Activated CD8-positive, alpha-beta T cell treated with anti-CD3 and anti-CD28 coated beads for 36 hours (primary cell): Measurements from ENCODE around the gene SLC13A5. TPM values are rescaled to one million over a fixed set of nuclear protein-coding genes. Genes with fewer than 3 reads are reported as not detected.
A peak's percentile ranks its signal among the peaks of the same experiment; 100 is the strongest.

Experiments used
- ATAC-seq: fragments of 200-7000 bp; cut with Tn5 transposase; one replicate; pipeline ENCODE4 v1.10.0; 2021; ENCODE audit warnings: mild to moderate bottlenecking, moderate library complexity
- CTCF ChIA-PET: fragments of 350-600 bp; sonication (Branson Sonifier 250); formaldehyde crosslinking; loops from one replicate; lab custom pipeline; 2021; ENCODE audit warnings: antibody characterized with exemption; lab: Charles Lee
- POLR2A ChIA-PET: fragments of 350-600 bp; sonication (Branson Sonifier 250); formaldehyde crosslinking; loops from one replicate; lab custom pipeline; 2021; ENCODE audit warnings: antibody characterized with exemption; lab: Charles Lee
- DNase-seq: peaks from one replicate; pipeline ENCODE4 v3.0.0-alpha.2; 2020
- H3K27ac Mint-ChIP-seq: one replicate; pipeline ENCODE4 v1.8.0; 2021; ENCODE audit warnings: mild to moderate bottlenecking, mixed read lengths
- H3K27me3 Mint-ChIP-seq: one replicate; pipeline ENCODE4 v1.8.0; 2021; ENCODE audit warnings: mixed read lengths
- H3K36me3 Mint-ChIP-seq: one replicate; pipeline ENCODE4 v1.8.0; 2021; ENCODE audit warnings: low read depth, mixed read lengths
- H3K4me1 Mint-ChIP-seq: one replicate; pipeline ENCODE4 v1.8.0; 2021; ENCODE audit warnings: low read depth, mixed read lengths
- H3K4me3 Mint-ChIP-seq: one replicate; pipeline ENCODE4 v1.8.0; 2021; ENCODE audit warnings: mild to moderate bottlenecking, moderate library complexity, mixed read lengths
- H3K9me3 Mint-ChIP-seq: one replicate; pipeline ENCODE4 v1.8.0; 2021; ENCODE audit warnings: mixed read lengths
- intact Hi-C: fragments of 100-400 bp; cut with micrococcal nuclease; formaldehyde crosslinking; loops from one replicate; pipeline ENCODE4 v1.10.0; 2022
- total RNA-seq, 2 experiments: library from RNA; stranded (reverse); gene quantifications; one replicate each; pipeline ENCODE4 v1.2.3, GENCODE V29; 2021
- TF ChIP-seq, protein P1 (sequence below): fragments of 200-600 bp; IDR thresholded peaks from one replicate; pipeline ENCODE4 v1.8.0; 2022; ENCODE audit warnings: antibody characterized with exemption, mild to moderate bottlenecking

Gene SLC13A5
- total RNA-seq, 2 experiments from 2014 or later = not detected

- DNase-seq (no peak), ATAC-seq (no peak)
- Mint-ChIP-seq H3K4me1 (peaks cover 60% of the 10 kb centered on the region), H3K4me3 (peak overlapping the region; percentile 8), H3K9me3 (no peaks in the 10 kb centered on the region), H3K27me3 (no peaks in the 10 kb centered on the region), H3K36me3 (peaks cover 44% of the 10 kb centered on the region), H3K27ac (peak overlapping the region; percentile 77)
- ChIA-PET CTCF (no interaction called here), POLR2A (interaction anchor here (0.6 kb wide), 1 partner anchor 78 kb away, joined by 3 read pairs; no protein-coding TSS in a partner anchor)
- intact Hi-C loops = loop anchor here (10.0 kb wide), 1 partner anchor 169 kb away; no protein-coding TSS in a partner anchor
- TF ChIP-seq, protein P1, sequence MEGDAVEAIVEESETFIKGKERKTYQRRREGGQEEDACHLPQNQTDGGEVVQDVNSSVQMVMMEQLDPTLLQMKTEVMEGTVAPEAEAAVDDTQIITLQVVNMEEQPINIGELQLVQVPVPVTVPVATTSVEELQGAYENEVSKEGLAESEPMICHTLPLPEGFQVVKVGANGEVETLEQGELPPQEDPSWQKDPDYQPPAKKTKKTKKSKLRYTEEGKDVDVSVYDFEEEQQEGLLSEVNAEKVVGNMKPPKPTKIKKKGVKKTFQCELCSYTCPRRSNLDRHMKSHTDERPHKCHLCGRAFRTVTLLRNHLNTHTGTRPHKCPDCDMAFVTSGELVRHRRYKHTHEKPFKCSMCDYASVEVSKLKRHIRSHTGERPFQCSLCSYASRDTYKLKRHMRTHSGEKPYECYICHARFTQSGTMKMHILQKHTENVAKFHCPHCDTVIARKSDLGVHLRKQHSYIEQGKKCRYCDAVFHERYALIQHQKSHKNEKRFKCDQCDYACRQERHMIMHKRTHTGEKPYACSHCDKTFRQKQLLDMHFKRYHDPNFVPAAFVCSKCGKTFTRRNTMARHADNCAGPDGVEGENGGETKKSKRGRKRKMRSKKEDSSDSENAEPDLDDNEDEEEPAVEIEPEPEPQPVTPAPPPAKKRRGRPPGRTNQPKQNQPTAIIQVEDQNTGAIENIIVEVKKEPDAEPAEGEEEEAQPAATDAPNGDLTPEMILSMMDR = no peak
These were observed 69.6 kb downstream of the SLC13A5 start for GRCh38 chr17:6643451-6644125.

GRCh38 chr17:6642592-6642991, 70.6 kb downstream of the SLC13A5 start:
- Mint-ChIP-seq H3K36me3 (peaks cover 37% of the 10 kb centered on the region), H3K9me3 (no peaks in the 10 kb centered on the region), H3K27me3 (no peaks in the 10 kb centered on the region), H3K4me1 (peaks cover 58% of the 10 kb centered on the region), H3K27ac (peak overlapping the region; percentile 97), H3K4me3 (peak overlapping the region; percentile 89)
- TF ChIP-seq, protein P1 = no peak
- CTCF ChIA-PET = interaction anchor here (2.2 kb wide), 1 partner anchor 8 kb away, joined by 11 read pairs; the partner anchor contains the start of genes C17orf100 and MED31
- ATAC-seq = no peak
- DNase-seq = no peak
- POLR2A ChIA-PET = interaction anchor here (4.1 kb wide), 1 partner anchor 8 kb away, joined by 28 read pairs; the partner anchor contains the start of genes C17orf100 and MED31
- intact Hi-C loops = loop anchor here (10.0 kb wide), 1 partner anchor 168 kb away; no protein-coding TSS in a partner anchor

DNA sequence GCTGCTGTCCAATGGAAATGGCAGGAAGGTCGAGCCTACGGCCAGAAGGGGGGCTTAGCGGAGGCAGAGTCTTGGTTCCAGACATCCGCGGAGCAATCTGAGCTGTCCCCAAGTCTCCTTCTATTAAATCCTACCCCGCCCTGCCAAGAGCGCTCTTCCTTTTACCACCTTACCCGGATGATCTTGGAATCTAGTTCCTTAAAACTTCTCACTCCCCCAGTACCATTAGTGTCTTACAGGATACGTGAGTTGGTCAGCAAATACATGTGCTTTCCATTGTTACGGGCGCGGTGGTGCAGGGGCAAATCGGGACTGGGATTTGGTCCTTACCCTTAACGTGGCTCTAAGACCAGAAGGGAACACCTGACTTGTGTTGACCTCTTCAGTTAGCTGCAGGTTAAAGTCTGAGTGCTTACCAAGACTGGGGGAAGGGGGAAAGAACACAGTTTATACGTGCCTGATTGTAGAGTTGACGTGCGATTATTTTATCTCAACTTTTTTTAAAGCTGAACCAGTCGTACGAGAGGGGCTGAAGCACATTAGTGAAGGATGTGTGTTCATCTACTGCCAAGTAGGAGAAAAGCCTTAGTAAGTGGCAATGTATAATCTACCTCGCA, 71.8 kb downstream of the SLC13A5 start:
- DNase-seq (no peak), ATAC-seq (no peak)
- Mint-ChIP-seq H3K27ac (peak overlapping the region; percentile 97), H3K4me3 (peak overlapping the region; percentile 89), H3K9me3 (no peaks in the 10 kb centered on the region), H3K36me3 (peaks cover 37% of the 10 kb centered on the region), H3K27me3 (no peaks in the 10 kb centered on the region), H3K4me1 (peaks cover 62% of the 10 kb centered on the region)
- POLR2A ChIA-PET = interaction anchor here (0.8 to 4.1 kb wide), 7 partner anchors 9 to 92 kb away, joined by 3 to 28 read pairs (median 4); partner anchors contain the start of genes C17orf100 and MED31
- intact Hi-C loops = loop anchor here (10.0 kb wide), 1 partner anchor 167 kb away; no protein-coding TSS in a partner anchor
- CTCF ChIA-PET = interaction anchor here (0.8 to 2.2 kb wide), 4 partner anchors 9 to 553 kb away, joined by 3 to 11 read pairs (median 4); partner anchors contain the start of genes C17orf100 and MED31
- TF ChIP-seq, protein P1 = no peak

DNA sequence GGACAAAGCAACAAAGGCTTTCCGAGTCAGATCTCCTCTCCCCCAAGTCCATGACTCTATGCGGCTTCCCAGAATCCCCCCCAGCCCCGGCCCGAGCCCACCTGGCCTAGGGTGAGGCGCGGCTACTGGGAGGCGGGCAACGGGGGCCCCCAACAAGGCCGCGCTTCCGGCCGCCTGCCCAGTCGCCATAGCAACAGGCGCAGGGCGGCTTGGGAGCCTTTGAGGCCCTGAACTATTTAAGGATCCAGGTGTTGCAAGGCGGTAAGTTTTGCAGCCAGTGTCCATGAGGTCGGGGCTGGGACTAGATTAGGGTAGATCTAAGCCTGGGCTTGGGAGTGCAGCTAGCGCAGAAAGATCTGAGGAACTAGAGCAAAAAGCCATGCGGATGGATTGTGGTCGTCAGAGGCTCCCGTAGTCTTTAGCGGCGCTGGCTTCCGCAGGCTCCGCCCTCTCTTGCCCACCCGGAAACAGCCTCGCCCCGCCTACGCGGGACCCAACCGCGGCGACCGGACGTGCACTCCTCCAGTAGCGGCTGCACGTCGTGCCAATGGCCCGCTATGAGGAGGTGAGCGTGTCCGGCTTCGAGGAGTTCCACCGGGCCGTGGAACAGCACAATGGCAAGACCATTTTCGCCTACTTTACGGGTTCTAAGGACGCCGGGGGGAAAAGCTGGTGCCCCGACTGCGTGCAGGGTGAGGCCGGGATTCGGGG, 72.5 kb downstream of the SLC13A5 start, which contains the start of the genes KIAA0753 and TXNDC17:
Gene KIAA0753, minus strand, starts transcription at position 176 of the 711 bp plus-strand sequence. CDS start 5,608 bp downstream, outside the sequence.
Gene TXNDC17, plus strand, starts transcription at position 525 of the 711 bp plus-strand sequence. Its CDS starts 23 bp downstream, at position 548.
- DNase-seq (peak; percentile 97), ATAC-seq (peak; percentile 89)
- ChIA-PET POLR2A (interaction anchor here (1.0 to 4.1 kb wide), 5 partner anchors 10 to 91 kb away, joined by 3 to 28 read pairs (median 5); partner anchors contain the start of genes C17orf100 and MED31), CTCF (interaction anchor here (1.3 to 2.2 kb wide), 3 partner anchors 10 to 381 kb away, joined by 3 to 11 read pairs (median 4); partner anchors contain the start of genes C17orf100 and MED31)
- Mint-ChIP-seq H3K9me3 (no peaks in the 10 kb centered on the region), H3K4me3 (peak within 1 kb of the TSS; percentile 89), H3K4me1 (peaks cover 58% of the 10 kb centered on the region), H3K27ac (peak within 1 kb of the TSS; percentile 97), H3K27me3 (no peaks in the 10 kb centered on the region), H3K36me3 (peaks cover 37% of the 10 kb centered on the region)
- intact Hi-C loops = loop anchor here (10.0 kb wide), 1 partner anchor 166 kb away; no protein-coding TSS in a partner anchor
- TF ChIP-seq, protein P1 = no peak
